GM23338 (cell line): Measurements from ENCODE around the gene THAP9.

Source experiments
- CREB1 ChIP-seq: fragments of 250-450 bp; sonication (Bioruptor Pico); IDR thresholded peaks from 2 replicates; pipeline ENCODE4 v1.5.0; 2020; ENCODE audit warnings: low read depth, mild to moderate bottlenecking, moderate library complexity
- CTCF ChIP-seq, 2 experiments: fragments of 200-600 bp in 1 of 2; sonication (generic) in 1 of 2; conservative IDR thresholded peaks; 2 replicates each; pipeline versions ENCODE4 v1.5.1 to v1.6.1; 2016 to 2017; ENCODE audit warnings: antibody characterized with exemption in 2 of 2, low read depth in 2 of 2, mild to moderate bottlenecking in 2 of 2, moderate library complexity in 1 of 2
- EZH2 ChIP-seq: fragments of 200-600 bp; sonication (generic); IDR thresholded peaks from one replicate; pipeline ENCODE4 v1.8.0; 2017; ENCODE audit warnings: antibody characterized with exemption, mild to moderate bottlenecking, low read depth; ENCODE audit not compliant: unreplicated experiment
- POLR2AphosphoS5 ChIP-seq: IDR thresholded peaks from 2 replicates; pipeline ENCODE4 v1.6.1; 2016; ENCODE audit warnings: antibody characterized with exemption, low read depth
- TF ChIP-seq, protein P1 (sequence below): IDR thresholded peaks from one replicate; pipeline ENCODE4 v1.6.1; 2018; ENCODE audit warnings: antibody characterized with exemption; ENCODE audit not compliant: unreplicated experiment

GRCh38 chr4:82898322-82899243 is 2.0 kb upstream of the THAP9 start:
- TF ChIP-seq CTCF (conservative IDR thresholded peaks at IDR 0.05; ENCODE audit: low read depth in 2 of 2) (no peak; a peak in 1 of 4 replicates), EZH2 (no peak), CREB1 (CRISPR knock-in tag) (no peak), POLR2AphosphoS5 (no peak)
- TF ChIP-seq, protein P1, sequence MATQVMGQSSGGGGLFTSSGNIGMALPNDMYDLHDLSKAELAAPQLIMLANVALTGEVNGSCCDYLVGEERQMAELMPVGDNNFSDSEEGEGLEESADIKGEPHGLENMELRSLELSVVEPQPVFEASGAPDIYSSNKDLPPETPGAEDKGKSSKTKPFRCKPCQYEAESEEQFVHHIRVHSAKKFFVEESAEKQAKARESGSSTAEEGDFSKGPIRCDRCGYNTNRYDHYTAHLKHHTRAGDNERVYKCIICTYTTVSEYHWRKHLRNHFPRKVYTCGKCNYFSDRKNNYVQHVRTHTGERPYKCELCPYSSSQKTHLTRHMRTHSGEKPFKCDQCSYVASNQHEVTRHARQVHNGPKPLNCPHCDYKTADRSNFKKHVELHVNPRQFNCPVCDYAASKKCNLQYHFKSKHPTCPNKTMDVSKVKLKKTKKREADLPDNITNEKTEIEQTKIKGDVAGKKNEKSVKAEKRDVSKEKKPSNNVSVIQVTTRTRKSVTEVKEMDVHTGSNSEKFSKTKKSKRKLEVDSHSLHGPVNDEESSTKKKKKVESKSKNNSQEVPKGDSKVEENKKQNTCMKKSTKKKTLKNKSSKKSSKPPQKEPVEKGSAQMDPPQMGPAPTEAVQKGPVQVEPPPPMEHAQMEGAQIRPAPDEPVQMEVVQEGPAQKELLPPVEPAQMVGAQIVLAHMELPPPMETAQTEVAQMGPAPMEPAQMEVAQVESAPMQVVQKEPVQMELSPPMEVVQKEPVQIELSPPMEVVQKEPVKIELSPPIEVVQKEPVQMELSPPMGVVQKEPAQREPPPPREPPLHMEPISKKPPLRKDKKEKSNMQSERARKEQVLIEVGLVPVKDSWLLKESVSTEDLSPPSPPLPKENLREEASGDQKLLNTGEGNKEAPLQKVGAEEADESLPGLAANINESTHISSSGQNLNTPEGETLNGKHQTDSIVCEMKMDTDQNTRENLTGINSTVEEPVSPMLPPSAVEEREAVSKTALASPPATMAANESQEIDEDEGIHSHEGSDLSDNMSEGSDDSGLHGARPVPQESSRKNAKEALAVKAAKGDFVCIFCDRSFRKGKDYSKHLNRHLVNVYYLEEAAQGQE: no peak
